Measurements from ENCODE around the gene SUMO4. TPM values are rescaled to one million over a fixed set of nuclear protein-coding genes. Genes with fewer than 3 reads are reported as not detected.
A peak's percentile ranks its signal among the peaks of the same experiment; 100 is the strongest.

Gene SUMO4
- total and polyA plus RNA-seq, 2 of the 8 experiments (the other 6 are each of a cell fraction or from before 2014, with no cell fraction given), result 0.09 to 1.3 TPM

- FAIRE-seq (no peak), DNase-seq (ENCODE audit: low read depth in 1 of 2, low spot score in 2 of 2) (no peak)
- Histone ChIP-seq H2BK20ac (ENCODE audit: low read length) (no peak overlapping the region), H3K14ac (ENCODE audit: insufficient read length) (no peak overlapping the region), H3K27ac (ENCODE audit: low read depth, low read length) (no peak overlapping the region), H3K9me3 (ENCODE audit: insufficient read depth in 2 of 2, low read depth in 1 of 2, low read length in 1 of 2) (no peaks in the 10 kb centered on the region; a peak in 2 of 4 replicates), H3K79me1 (ENCODE audit: low read depth, low read length) (no peaks in the 10 kb centered on the region), H3K9ac (replicated peaks in 1 of 4; ENCODE audit: extremely low read depth in 1 of 4, low read depth in 3 of 4, low read length in 3 of 4) (no peak overlapping the region), H2AK5ac (ENCODE audit: low read depth, low read length) (no peak overlapping the region), H2BK12ac (ENCODE audit: low read depth, low read length) (no peak overlapping the region), H4K91ac (replicated peaks; ENCODE audit: insufficient read length, low read length) (no peak overlapping the region), H4K20me1 (replicated peaks in 1 of 2; ENCODE audit: control insufficient read depth in 1 of 2, insufficient read depth in 2 of 2, low read length in 2 of 2) (no peaks in the 10 kb centered on the region), H3K4ac (replicated peaks; ENCODE audit: insufficient read length, low read depth, low read length) (no peak overlapping the region), H3K27me3 (replicated peaks in 1 of 4; ENCODE audit: control insufficient read depth in 3 of 4, extremely low read depth in 1 of 4, insufficient read depth in 3 of 4, low read length in 3 of 4) (no peaks in the 10 kb centered on the region), H3K56ac (replicated peaks; ENCODE audit: insufficient read length, low read depth, low read length) (no peak overlapping the region), H3K79me2 (ENCODE audit: control insufficient read depth in 1 of 2, insufficient read depth in 2 of 2, low read length in 2 of 2) (no peaks in the 10 kb centered on the region), H3K4me2 (ENCODE audit: insufficient read depth in 1 of 2, low read depth in 2 of 2, low read length in 2 of 2) (no peak overlapping the region), H2BK5ac (ENCODE audit: low read depth, low read length) (no peak overlapping the region), H4K8ac (ENCODE audit: extremely low read depth, insufficient read depth, low read length) (no peak overlapping the region), H3K23ac (ENCODE audit: insufficient read length) (no peak overlapping the region), H3K4me1 (replicated peaks in 1 of 4; ENCODE audit: control insufficient read depth in 3 of 4, insufficient read depth in 4 of 4, low read length in 3 of 4) (no peaks in the 10 kb centered on the region), H2BK120ac (replicated peaks; ENCODE audit: low read depth, low read length) (no peak overlapping the region), H3K4me3 (ENCODE audit: extremely low read depth in 1 of 4, insufficient read depth in 2 of 4, low read depth in 3 of 4, low read length in 4 of 4) (no peak overlapping the region), H2AFZ (ENCODE audit: low read length) (peak overlapping the region; percentile 25; the same call in 1 of the 2 replicates), H2BK15ac (ENCODE audit: low read length) (no peak overlapping the region), H3K36me3 (ENCODE audit: control insufficient read depth in 2 of 4, insufficient read depth in 4 of 4, low read length in 3 of 4) (no peaks in the 10 kb centered on the region), H3K18ac (ENCODE audit: extremely low read depth, low read length) (no peak overlapping the region), H4K5ac (ENCODE audit: insufficient read length, low read depth, low read length) (no peak overlapping the region), H3K23me2 (ENCODE audit: low read depth, low read length) (no peaks in the 10 kb centered on the region)
- 90% methylated on average over 9 of the region's 9 CpGs; no CpG with 5 or more reads in 1 of the 2 experiments for WGBS, 2 experiments (ENCODE audit: extremely low coverage in 1 of 2, insufficient coverage in 1 of 2, insufficient read length in 1 of 2, insufficient replicate concordance in 2 of 2, low coverage in 1 of 2, low lambda C conversion rate in 2 of 2, missing lambda C conversion rate in 1 of 2)
- ChIA-PET POLR2A (ENCODE audit: partially characterized antibody) (interaction anchor here (2.5 kb wide), 1 partner anchor 9 kb away, joined by 7 read pairs; no protein-coding TSS in a partner anchor), CTCF (ENCODE audit: partially characterized antibody) (interaction anchor here (0.9 to 2.8 kb wide), 5 partner anchors 10 to 353 kb away, joined by 3 to 13 read pairs (median 4); no protein-coding TSS in a partner anchor)
- no peak for TF ChIP-seq RXRA (IDR thresholded peaks at IDR 0.05; ENCODE audit: insufficient read depth, low read depth, low read length)
- TF ChIP-seq TEAD4 (IDR thresholded peaks at IDR 0.05; ENCODE audit: low read depth, low read length), result no peak
- TF ChIP-seq FOSL1 (IDR thresholded peaks at IDR 0.05; ENCODE audit: insufficient read depth, low read depth, low read length), result no peak
- no peak for TF ChIP-seq GABPA (IDR thresholded peaks at IDR 0.05; ENCODE audit: borderline replicate concordance, insufficient read depth, low read length)
- TF ChIP-seq CBX8 (IDR thresholded peaks at IDR 0.05; ENCODE audit: borderline replicate concordance, low read depth, low read length), result no peak
- no peak for TF ChIP-seq TBP (IDR thresholded peaks at IDR 0.05; ENCODE audit: low read depth, low read length)
- TF ChIP-seq BCL11A (IDR thresholded peaks at IDR 0.05; ENCODE audit: low read depth in 2 of 2, low read length in 2 of 2), result no peak
Observed at GRCh38 chr6:149441740-149442139, 41.7 kb downstream of the SUMO4 start.

Data from H1 (cell line).